GM18909 (cell line): ENCODE results near the gene CDK4.
"Not testable (repeated sequence)": the region's sequence is repeated elsewhere in the genome, so short reads cannot be mapped to it uniquely, and the experiment has no call there.

Experiments used
- ATAC-seq: cut with Tn5 transposase; IDR thresholded peaks from one replicate; pipeline ENCODE4 v1.9.1; 2021; ENCODE audit warnings: mild to moderate bottlenecking; ENCODE audit not compliant: unreplicated experiment, poor library complexity

Gene CDK4

DNA sequence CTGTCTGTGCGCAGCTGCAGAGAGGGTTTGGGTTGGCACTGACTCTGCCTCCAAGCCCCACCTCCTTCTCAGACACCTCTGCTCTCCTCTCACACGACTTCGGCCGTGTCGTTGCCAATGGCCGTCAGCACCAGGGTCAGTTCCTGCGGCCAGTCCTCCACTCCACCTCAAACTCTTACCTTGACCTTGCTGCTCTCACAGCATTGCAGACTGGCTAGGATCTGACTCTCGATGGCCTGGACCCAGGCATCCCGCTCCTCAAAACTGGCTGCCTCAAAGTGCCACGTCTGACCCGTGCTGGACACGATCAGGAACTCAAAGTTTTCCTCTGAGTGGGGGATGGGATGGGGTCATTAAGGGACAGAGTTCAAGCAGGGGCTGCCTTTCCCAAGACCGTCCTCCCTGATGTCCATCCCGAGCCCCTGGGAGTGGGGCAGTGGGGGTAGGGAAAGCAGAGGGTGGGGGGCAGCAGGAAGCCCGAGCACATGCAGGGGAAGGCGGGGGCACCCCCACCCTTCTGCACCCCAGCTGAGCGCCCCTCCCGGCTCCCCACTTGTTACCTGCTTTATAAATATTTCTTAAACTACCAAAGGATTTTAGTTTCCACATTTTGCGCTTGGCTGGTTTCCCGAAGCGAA is 24.2 kb downstream of the CDK4 start:
- no peak for ATAC-seq

DNA sequence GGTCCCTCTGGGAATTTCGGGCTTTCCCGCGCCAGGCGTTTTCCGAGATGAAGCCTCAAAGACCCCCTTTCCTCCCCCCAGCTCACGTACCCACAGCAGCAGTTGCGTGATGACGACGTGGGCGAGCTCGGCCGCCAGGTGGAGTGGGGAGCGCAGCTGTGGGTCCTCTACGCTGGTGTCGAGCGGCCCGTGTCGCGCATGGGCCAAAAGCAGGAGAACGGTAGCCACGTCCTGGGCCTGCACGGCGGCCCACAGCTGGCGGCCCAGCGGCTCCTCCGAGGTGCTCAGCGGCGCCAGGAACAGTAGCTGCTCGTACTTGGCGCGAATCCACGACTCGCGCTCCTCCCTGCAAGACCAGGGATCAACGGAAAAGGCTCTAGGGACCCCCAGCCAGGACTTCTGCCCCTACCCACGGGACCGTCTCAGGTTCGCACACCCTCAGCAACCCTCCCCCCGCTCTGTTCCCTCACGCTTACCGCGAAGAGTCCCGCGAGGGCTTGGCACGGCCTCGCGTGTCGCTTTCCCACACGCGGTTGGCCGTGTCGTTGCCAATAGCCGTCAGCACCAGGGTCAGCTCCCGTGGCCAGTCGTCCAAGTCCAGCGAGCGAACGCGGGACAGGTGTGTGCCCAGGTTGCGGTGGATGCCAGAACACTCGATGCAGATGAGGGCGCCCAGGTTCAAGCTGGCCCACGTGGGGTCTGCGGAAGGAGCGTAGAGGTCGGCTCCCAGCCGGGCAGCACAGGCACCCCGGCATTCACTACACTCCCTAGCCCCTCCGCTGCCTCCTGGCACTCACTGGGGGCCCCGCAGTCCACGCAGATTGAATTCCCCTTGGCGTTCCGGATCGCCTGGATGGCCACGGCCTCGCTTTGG is 25.0 kb downstream of the CDK4 start:
- no peak for ATAC-seq

DNA sequence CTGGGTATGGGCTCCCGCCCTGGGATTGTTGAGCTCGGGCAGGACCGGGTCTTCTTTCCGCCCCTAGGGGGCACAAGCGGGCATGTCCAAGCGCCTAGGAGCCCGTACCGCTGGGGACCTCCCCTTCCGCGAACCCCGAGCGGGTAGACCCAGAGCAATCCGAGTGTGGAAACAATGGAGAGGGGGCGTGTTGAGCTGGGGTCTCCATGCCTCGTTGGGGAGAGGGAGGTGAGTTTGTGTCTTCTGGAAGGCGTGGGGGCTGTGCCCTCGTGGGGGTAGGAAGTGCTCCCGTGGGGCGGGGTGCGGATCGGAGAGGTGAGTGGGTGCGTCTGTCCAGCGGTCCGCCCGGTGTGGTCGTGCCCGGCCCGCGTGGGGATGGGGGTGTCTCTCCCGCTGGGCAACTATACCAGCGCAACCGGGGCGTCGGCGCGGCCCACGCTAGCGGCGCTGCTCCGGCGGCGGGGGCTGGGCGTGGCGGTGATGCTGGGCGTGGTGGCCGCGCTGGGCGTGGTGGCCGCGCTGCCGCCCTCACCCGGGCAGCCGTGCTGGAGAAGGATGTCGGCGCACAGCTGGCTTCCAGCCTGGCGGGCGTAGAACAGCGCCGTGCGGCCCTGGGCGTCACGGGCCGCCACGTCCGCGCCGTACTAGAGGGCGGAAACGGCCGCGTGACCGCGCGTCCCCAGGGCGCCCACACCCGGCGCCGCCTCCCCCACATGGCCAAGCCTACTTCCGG is 25.8 kb downstream of the CDK4 start:
- no peak for ATAC-seq

DNA sequence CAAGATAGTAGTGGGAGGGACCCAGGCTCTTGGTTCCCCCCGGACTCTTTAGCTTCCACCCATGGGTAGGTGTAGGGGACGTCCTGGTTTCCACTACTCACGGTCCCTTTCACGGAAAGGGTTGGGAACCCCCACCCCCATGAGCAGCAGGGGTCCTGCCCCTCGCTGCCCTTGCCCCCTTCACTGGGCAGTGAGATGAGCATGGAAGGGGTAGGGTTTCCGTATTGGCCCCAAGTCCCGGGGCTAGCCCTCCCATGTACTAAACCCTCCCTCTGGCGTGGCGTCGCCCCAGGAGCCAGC is 26.3 kb downstream of the CDK4 start:
- ATAC-seq, result no peak

DNA sequence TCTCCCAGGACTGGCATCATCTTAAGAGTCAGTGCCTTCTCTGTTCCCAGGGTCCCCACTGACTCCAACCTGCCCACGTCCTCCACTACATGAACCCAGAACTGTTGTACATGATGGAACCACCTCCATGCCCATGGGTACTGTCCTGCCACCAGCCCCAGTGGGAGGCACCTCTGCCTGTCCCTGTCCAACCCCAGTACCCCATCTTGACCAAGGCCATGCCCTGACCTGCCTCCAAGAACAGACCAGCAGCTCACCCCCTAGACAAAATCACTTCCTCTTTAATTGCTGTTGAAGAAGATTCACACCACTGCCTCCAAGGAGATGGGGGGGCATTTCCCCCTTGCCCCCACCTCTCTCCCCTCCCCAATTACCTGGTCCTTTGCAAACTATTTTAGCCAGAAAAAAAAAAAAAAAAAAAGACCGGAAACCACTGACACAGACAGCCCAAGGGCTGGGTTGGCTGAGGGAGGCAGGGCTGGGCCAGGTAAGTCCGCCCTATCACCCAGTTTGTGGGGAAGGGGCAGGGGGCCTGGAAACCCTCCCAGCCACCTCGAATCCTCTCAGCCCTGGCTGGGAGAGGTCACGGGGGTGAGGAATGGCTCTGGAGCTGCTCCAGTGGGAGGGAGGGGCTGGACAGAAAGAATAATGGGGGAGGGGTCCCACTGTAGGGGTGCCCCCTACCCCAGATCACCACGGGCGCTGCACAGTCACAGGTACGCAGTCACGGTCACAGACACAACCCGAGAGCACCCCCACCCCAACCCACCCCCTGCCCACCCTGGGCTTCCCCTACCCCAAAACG is 27.0 kb downstream of the CDK4 start:
- no peak for ATAC-seq

DNA sequence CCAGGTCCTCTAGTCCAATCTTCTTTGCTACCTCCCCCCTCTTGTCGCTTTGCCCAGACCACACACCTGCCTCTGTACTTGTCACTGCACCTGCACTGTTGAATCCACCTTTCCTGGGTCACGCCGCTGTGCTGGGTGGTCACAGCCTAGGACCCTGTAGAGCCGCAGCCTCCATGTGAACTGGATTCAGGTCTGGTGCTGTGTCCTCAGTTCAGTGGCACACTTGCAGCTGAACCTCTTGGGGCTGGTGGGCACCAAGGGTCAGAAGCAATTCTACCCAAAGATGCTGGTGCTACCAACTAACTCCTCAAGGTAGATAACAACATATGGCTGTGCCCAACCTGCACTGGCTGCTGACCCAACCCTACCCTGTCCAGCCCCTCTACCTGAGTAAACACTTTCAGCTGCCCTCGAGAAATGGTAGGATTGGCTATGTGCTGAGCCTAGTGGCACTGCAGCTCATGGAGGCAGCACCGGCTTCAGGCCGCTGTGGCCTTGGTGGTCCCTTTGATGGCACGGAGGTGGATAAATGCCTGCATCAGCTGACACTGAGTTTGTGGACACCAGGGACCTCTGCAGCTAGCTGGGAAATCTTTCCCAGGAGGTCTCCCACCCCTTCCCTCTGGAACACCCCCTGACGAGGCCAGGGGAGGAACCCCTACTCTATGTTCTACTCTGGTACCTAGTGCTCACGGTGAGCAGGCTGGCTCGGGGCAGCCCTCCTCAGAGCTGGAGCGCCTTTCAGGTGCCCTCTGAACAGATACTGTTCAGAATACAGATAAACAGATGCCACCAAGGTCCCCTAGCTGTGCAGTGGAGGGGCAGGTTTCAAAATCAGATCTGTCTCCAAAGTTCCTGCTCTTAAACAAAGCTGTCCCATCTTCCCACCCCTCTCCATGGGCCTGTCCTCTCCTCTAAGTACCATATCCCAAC is 27.8 kb downstream of the CDK4 start:
- ATAC-seq, result no peak

DNA sequence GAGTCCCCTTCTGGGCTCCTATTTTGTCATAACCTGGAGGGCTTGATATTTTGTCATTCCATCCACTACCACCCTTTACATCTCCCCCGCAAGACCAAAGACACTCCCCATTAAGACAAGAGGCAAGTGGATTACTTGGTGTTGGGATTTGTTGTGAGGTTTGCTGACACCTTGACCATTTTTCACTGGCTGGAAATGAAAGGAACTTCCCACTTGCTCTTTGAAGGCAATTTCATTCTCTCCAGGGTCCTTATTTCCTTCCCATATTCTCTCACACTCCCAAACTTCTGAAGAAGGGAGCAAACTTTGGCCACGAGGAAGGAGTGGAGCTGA is 28.5 kb downstream of the CDK4 start:
- no peak for ATAC-seq

DNA sequence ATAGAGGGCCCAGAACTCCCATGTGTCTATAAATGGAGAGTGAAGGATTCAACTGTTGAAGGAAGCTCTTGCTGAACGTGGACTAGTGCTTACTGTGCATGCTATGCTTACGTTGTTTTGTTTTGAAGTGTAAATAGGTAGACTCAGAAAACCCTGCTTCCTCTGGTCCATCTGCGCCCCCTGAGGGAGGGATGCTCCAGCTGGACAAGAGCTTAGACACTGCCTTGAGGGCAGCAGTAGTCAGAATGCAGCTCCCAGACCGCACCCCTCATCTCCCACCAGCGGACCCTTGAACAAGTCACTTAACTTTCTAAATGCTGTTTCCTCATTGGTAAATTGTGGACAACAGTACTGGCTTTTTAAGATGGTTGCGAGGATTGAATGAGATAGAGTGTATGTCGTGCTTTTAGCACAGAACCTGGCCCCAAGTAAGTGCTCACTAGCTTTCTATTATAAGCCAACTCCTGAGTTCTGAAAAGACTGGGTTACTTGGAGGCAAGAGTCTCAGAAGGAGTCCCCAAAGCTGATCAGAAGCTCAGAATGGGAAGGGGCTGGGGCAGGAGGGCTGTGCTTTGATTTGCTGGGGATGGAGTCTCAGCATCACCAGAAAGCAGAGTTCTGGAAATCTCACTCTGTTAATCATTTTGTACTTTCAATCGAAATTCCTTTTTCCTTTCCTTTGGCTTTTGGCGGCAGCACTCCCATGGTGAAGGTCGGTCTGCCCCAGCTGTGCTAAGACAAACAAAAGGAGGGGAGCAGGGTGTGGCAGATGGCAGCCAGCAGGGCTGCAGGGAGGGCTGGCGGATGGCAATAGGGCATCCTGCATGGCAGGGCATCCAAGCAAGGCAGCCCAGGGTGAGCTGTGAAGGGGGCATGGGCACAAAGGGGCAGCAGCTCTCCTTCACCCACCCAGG is 29.1 kb downstream of the CDK4 start:
- no peak for ATAC-seq

DNA sequence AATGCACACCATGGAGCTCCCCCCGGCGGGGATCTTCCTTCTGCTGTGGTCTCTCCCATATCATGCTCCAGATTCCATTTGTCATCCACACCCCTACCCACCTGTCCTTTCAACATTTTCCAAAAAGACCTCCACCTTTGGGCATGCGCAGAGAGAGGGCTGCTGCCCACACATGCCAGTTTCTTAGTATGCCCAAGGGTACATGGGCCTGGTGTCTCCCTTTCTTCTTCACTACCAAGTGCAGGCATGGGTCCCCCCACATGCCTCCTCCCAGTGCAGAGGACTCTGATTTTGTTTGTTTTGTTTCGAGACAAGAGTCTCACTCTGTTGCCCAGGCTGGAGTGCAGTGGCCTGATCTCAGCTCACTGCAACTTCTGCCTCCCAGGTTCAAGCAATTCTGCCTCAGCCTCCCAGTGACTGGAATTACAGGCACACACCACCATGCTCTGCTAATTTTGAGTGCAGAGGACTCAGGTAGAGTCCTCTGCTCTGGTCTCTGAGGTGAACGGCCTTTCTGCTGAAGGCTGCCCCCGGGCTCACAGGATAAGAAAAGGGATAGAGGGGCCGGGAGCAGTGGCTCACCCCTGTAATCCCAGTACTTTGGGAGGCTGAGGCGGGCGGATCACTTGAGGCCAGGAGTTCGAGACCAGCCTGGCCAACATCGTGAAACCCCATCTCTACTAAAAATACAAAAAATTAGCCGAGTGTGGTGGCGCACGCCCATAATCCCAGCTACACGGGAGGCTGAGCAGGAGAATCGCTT is 30.1 kb downstream of the CDK4 start:
- not testable (repeated sequence) for ATAC-seq

DNA sequence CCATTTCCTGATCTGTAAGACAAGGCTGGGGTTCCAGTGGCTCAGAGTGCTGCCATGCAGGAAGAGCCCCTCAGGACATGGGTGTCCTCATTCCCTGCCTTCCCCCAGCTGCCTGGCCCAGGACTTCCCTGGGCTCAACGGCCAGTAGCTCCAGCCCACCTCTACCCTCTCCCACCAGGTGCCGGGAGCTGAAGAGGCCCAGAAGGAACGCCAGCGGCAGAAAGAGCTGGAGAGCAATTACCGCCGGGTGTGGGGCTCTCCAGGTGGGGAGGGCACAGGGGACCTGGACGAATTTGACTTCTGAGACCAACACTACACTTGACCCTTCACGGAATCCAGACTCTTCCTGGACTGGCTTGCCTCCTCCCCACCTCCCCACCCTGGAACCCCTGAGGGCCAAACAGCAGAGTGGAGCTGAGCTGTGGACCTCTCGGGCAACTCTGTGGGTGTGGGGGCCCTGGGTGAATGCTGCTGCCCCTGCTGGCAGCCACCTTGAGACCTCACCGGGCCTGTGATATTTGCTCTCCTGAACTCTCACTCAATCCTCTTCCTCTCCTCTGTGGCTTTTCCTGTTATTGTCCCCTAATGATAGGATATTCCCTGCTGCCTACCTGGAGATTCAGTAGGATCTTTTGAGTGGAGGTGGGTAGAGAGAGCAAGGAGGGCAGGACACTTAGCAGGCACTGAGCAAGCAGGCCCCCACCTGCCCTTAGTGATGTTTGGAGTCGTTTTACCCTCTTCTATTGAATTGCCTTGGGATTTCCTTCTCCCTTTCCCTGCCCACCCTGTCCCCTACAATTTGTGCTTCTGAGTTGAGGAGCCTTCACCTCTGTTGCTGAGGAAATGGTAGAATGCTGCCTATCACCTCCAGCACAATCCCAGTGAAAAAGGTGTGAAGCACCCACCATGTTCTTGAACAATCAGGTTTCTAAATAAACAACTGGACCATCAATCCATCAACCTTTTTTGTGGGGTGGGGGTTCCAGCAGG is 31.2 kb downstream of the CDK4 start:
- no peak for ATAC-seq

DNA sequence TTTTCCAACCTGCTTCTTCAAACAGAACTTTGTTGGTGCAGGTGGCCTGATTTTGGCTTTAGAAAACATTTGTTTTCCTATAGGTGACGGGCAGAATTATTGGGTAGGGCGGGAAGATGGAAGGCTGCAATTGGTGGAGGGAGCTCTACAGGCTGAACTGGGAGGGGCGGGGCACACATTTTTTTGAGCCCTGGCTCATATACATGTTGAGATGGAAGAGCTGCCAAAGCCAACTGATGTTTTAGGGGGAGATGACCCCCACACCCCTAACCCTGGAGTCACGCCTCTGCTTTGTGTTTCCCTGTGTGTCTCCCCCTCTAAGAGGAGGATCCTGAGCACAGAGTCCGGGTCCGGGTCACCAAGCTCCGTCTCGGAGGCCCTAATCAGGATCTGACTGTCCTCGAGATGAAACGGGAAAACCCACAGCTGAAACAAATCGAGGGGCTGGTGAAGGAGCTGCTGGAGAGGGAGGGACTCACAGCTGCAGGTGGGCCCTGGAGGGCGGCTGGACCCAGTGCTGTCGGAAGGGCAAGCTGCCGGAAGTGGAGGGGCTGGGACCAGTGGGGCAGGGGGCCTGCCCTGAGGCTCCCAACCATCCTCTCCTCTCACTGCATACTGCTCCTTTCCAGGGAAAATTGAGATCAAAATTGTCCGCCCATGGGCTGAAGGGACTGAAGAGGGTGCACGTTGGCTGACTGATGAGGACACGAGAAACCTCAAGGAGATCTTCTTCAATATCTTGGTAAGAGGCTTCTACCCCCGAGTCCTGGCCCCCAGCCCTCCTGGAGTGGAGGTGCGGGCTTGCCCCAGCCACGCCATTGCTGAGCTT is 32.1 kb downstream of the CDK4 start:
- ATAC-seq, result no peak

DNA sequence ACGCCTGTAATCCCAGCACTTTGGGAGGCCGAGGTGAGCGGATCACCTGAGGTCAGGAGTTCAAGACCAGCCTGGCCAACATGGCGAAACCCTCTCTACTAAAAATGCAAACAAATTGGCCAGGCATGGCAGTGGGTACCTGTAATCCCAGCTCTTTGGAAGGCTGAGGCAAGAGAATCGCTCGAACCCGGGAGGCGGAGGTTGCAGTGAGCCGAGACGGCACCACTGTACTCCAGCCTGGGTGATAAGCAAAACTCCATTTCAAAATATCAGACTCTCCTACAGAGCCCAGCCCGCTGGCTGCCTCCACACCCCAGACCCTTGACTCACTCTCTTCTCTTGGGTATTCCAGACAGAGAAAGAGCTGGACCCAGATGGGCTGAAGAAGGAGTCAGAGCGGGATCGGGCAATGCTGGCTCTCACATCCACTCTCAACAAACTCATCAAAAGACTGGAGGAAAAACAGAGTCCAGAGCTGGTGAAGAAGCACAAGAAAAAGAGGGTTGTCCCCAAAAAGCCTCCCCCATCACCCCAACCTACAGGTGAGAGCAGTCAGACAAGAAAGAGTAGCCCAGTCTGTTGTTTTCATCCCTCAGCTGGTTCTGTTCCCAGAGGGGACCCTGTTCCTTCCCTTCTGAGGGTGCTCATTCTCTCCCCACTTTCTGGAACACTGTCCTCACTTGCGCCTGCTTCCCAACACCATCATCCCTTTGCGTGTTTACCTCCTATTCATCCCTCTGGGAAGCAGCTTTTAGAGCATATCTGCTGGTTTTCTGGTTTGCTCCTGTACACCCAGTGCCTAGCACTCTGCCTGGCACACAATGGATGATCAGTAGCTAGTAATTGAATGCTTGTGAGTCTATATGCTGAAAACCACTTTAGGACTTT is 33.2 kb downstream of the CDK4 start:
- ATAC-seq, result no peak

DNA sequence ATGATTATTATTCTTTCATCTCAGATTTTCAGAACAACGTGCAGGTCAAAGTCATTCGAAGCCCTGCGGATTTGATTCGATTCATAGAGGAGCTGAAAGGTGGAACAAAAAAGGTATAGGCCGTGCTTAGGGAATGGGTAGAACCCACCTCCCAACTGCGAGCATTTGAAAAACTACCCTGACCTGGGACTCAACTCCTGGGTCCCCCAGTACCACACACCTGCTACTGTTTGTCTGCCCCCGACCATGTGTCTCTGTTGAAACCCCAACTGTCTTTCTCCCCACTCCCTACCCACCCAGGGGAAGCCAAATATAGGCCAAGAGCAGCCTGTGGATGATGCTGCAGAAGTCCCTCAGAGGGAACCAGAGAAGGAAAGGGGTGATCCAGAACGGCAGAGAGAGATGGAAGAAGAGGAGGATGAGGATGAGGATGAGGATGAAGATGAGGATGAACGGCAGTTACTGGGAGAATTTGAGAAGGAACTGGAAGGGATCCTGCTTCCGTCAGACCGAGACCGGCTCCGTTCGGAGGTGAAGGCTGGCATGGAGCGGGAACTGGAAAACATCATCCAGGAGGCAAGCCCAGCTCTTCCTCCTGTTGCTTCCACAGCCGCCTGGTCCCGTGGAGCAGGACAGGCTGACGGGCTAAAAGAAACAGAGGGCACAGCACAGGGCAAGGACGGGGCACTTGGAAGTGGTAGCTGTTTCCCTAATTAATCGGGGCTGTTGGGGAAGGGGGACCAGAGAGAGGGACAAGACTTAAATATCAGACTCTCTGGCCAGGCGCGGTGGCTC is 34.1 kb downstream of the CDK4 start:
- ATAC-seq, result no peak

DNA sequence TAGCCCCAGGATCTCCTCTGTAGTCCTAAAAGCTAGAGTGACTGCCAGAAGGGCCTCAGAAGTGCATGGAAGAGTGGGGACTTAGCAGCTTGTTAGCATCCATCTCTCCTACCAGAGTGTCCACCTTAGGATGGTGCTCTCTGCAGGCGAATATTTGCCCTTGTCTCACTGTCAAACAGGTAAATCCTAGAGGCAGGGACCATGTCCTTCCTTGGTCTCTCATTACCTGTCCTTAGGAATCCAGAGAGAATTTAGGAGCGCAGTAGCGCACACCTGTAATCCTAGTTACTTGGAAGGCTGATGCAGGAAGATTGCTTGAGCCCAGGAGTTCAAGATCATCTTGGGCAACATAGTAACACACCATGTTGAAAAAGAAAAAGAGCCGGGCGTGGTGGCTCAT is 35.0 kb downstream of the CDK4 start:
- no peak for ATAC-seq
